ENCODE measurements around the gene IL17D.
"Not testable (repeated sequence)": the region's sequence is repeated elsewhere in the genome, so short reads cannot be mapped to it uniquely, and the experiment has no call there.

The IL17D gene

GRCh38 chr13:20718958-20719566 lies 15.6 kb downstream of the IL17D start:
- no peak for DNase-seq (ENCODE audit: low read depth in 1 of 2, low spot score in 1 of 2)

- no peak for DNase-seq (ENCODE audit: low read depth in 1 of 2, low spot score in 1 of 2)
Measured at GRCh38 chr13:20719783-20720182, 16.3 kb downstream of the IL17D start.

GRCh38 chr13:20720499-20720898 lies 17.0 kb downstream of the IL17D start:
- DNase-seq (ENCODE audit: low read depth in 1 of 2, low spot score in 1 of 2): no peak

- DNase-seq (ENCODE audit: low read depth in 1 of 2, low spot score in 1 of 2): no peak
Measured at GRCh38 chr13:20721058-20721453, 17.6 kb downstream of the IL17D start.

- DNase-seq (ENCODE audit: low read depth in 1 of 2, low spot score in 1 of 2): no peak
Measured at GRCh38 chr13:20721454-20722357, 18.2 kb downstream of the IL17D start.

GRCh38 chr13:20727856-20728255 lies 24.4 kb downstream of the IL17D start:
- no peak for DNase-seq (ENCODE audit: low read depth in 1 of 2, low spot score in 1 of 2)

GRCh38 chr13:20728579-20729311 lies 25.2 kb downstream of the IL17D start:
- no peak for DNase-seq (ENCODE audit: low read depth in 1 of 2, low spot score in 1 of 2)

GRCh38 chr13:20729633-20730585 lies 26.4 kb downstream of the IL17D start:
- no peak for DNase-seq (ENCODE audit: low read depth in 1 of 2, low spot score in 1 of 2)

- DNase-seq (ENCODE audit: low read depth in 1 of 2, low spot score in 1 of 2): no peak
Measured at GRCh38 chr13:20738616-20739015, 35.1 kb downstream of the IL17D start.

- no peak for DNase-seq (ENCODE audit: low read depth in 1 of 2, low spot score in 1 of 2)
Measured at GRCh38 chr13:20740021-20740420, 36.5 kb downstream of the IL17D start.

GRCh38 chr13:20743830-20744404 lies 40.4 kb downstream of the IL17D start:
- not testable (repeated sequence) for DNase-seq (ENCODE audit: low read depth in 1 of 2, low spot score in 1 of 2)

GRCh38 chr13:20749377-20749776 lies 45.9 kb downstream of the IL17D start:
- no peak for DNase-seq (ENCODE audit: low read depth in 1 of 2, low spot score in 1 of 2)

- no peak for DNase-seq (ENCODE audit: low read depth in 1 of 2, low spot score in 1 of 2)
Measured at GRCh38 chr13:20754009-20754408, 50.5 kb downstream of the IL17D start.

- no peak for DNase-seq (ENCODE audit: low read depth in 1 of 2, low spot score in 1 of 2)
Measured at GRCh38 chr13:20760872-20761271, 57.4 kb downstream of the IL17D start.

GRCh38 chr13:20767309-20767943 lies 63.9 kb downstream of the IL17D start:
- no peak for DNase-seq (ENCODE audit: low read depth in 1 of 2, low spot score in 1 of 2)

- no peak for DNase-seq (ENCODE audit: low read depth in 1 of 2, low spot score in 1 of 2)
Measured at GRCh38 chr13:20769091-20769490, 65.6 kb downstream of the IL17D start.

- no peak for DNase-seq (ENCODE audit: low read depth in 1 of 2, low spot score in 1 of 2)
Measured at GRCh38 chr13:20769834-20770233, 66.3 kb downstream of the IL17D start.
